ENCODE measurements around the gene KDM1B.
"Not testable (repeated sequence)": the region's sequence is repeated elsewhere in the genome, so short reads cannot be mapped to it uniquely, and the experiment has no call there.

The KDM1B gene

GRCh38 chr6:18151801-18152200 is 3.4 kb upstream of the KDM1B start:
- no peak for DNase-seq (ENCODE audit: low read depth)

- no peak for DNase-seq (ENCODE audit: low read depth)
Measured at GRCh38 chr6:18153311-18153703, 1.9 kb upstream of the KDM1B start.

- no peak for DNase-seq (ENCODE audit: low read depth)
Measured at GRCh38 chr6:18154507-18155149, 594 bp upstream of the KDM1B start, which contains the start of gene TPMT. Gene TPMT, minus strand, starts transcription at chr6:18155077. Its CDS starts 5,950 bp downstream, at chr6:18149127.

- no peak for DNase-seq (ENCODE audit: low read depth)
Measured at GRCh38 chr6:18155864-18156421, 721 bp downstream of the KDM1B start.

GRCh38 chr6:18160911-18161310 is 5.7 kb downstream of the KDM1B start:
- no peak for DNase-seq (ENCODE audit: low read depth)

- DNase-seq (ENCODE audit: low read depth): no peak
Measured at GRCh38 chr6:18161431-18161830, 6.2 kb downstream of the KDM1B start.

- no peak for DNase-seq (ENCODE audit: low read depth)
Measured at GRCh38 chr6:18162401-18162800, 7.2 kb downstream of the KDM1B start.

- no peak for DNase-seq (ENCODE audit: low read depth)
Measured at GRCh38 chr6:18165751-18166150, 10.5 kb downstream of the KDM1B start.

GRCh38 chr6:18166312-18167036 is 11.3 kb downstream of the KDM1B start:
- no peak for DNase-seq (ENCODE audit: low read depth)

GRCh38 chr6:18168264-18168663 is 13.0 kb downstream of the KDM1B start:
- no peak for DNase-seq (ENCODE audit: low read depth)

GRCh38 chr6:18171871-18172270 is 16.6 kb downstream of the KDM1B start:
- DNase-seq (ENCODE audit: low read depth): no peak

- DNase-seq (ENCODE audit: low read depth): not testable (repeated sequence)
Measured at GRCh38 chr6:18176198-18176597, 21.0 kb downstream of the KDM1B start.

- DNase-seq (ENCODE audit: low read depth): no peak
Measured at GRCh38 chr6:18177286-18177965, 22.2 kb downstream of the KDM1B start.

- no peak for DNase-seq (ENCODE audit: low read depth)
Measured at GRCh38 chr6:18178960-18179615, 23.9 kb downstream of the KDM1B start.

- DNase-seq (ENCODE audit: low read depth): no peak
Measured at GRCh38 chr6:18179770-18180356, 24.6 kb downstream of the KDM1B start.

GRCh38 chr6:18182568-18182967 is 27.3 kb downstream of the KDM1B start:
- no peak for DNase-seq (ENCODE audit: low read depth)

- no peak for DNase-seq (ENCODE audit: low read depth)
Measured at GRCh38 chr6:18183766-18184165, 28.5 kb downstream of the KDM1B start.

GRCh38 chr6:18185624-18186023 is 30.4 kb downstream of the KDM1B start:
- no peak for DNase-seq (ENCODE audit: low read depth)

GRCh38 chr6:18186033-18186432 is 30.8 kb downstream of the KDM1B start:
- no peak for DNase-seq (ENCODE audit: low read depth)

GRCh38 chr6:18186540-18187250 is 31.5 kb downstream of the KDM1B start:
- DNase-seq (ENCODE audit: low read depth): no peak

- no peak for DNase-seq (ENCODE audit: low read depth)
Measured at GRCh38 chr6:18187701-18188100, 32.5 kb downstream of the KDM1B start.

Measured in non-pigmented ciliary epithelial cell (primary cell).